ENCODE results near the gene MTHFD2L.

GRCh38 chr4:74166818-74167217 lies 8.9 kb downstream of the MTHFD2L start:
- no peak for TF ChIP-seq FOXM1 (IDR thresholded peaks at IDR 0.05; ENCODE audit: low read depth, low read length)
- TF ChIP-seq ZBTB11 (CRISPR knock-in tag; IDR thresholded peaks at IDR 0.05), result no peak
